Osteoblast (primary cell): ENCODE measurements around the gene ZRANB3. TPM values are rescaled to one million over a fixed set of nuclear protein-coding genes. Genes with fewer than 3 reads are reported as not detected.
A peak's percentile ranks its signal among the peaks of the same experiment; 100 is the strongest.
"Not testable (repeated sequence)": the region's sequence is repeated elsewhere in the genome, so short reads cannot be mapped to it uniquely, and the experiment has no call there.

Experiments
- DNase-seq: peaks from one replicate; pipeline ENCODE4 v3.0.0; 2011; ENCODE audit warnings: low spot score, mixed read lengths; ENCODE audit not compliant: insufficient read length; ENCODE audit errors: missing footprints
- H2AFZ ChIP-seq: 2 replicates; pipeline ENCODE4 v1.6.0; 2011; ENCODE audit warnings: mild to moderate bottlenecking, low read length
- H3K27ac ChIP-seq: 2 replicates; pipeline ENCODE4 v1.5.1; 2011; ENCODE audit warnings: mild to moderate bottlenecking, low read depth, low read length, moderate library complexity
- H3K27me3 ChIP-seq: 2 replicates; pipeline ENCODE4 v1.6.0; 2012; ENCODE audit warnings: mild to moderate bottlenecking, control low read depth, inconsistent platforms, low read length, moderate library complexity; ENCODE audit not compliant: insufficient read depth
- H3K36me3 ChIP-seq: 2 replicates; pipeline ENCODE4 v1.5.1; 2011; ENCODE audit warnings: mild to moderate bottlenecking, low read length, control low read depth, moderate library complexity; ENCODE audit not compliant: insufficient read depth
- H3K4me1 ChIP-seq: 2 replicates; pipeline ENCODE4 v1.5.1; 2011; ENCODE audit warnings: mild to moderate bottlenecking, low read length, control low read depth, moderate library complexity; ENCODE audit not compliant: insufficient read depth
- H3K4me2 ChIP-seq: 2 replicates; pipeline ENCODE4 v1.6.0; 2011; ENCODE audit warnings: mild to moderate bottlenecking, low read length; ENCODE audit not compliant: insufficient read depth
- H3K4me3 ChIP-seq: fragments of 200-600 bp; sonication (generic); 3 replicates; pipeline ENCODE4 v1.5.1; 2012; ENCODE audit warnings: mild to moderate bottlenecking, low read length, inconsistent platforms; ENCODE audit not compliant: insufficient read depth
- H3K79me2 ChIP-seq: 2 replicates; pipeline ENCODE4 v1.6.0; 2012; ENCODE audit warnings: mild to moderate bottlenecking, low read length, control low read depth, inconsistent platforms; ENCODE audit not compliant: insufficient read depth
- H3K9me3 ChIP-seq: 2 replicates; pipeline ENCODE4 v1.5.1; 2011; ENCODE audit warnings: low read depth, low read length, control low read depth
- H4K20me1 ChIP-seq: 2 replicates; pipeline ENCODE4 v1.6.0; 2012; ENCODE audit warnings: mild to moderate bottlenecking, low read length, control low read depth; ENCODE audit not compliant: insufficient read depth
- CTCF ChIP-seq: IDR thresholded peaks from 2 replicates; pipeline ENCODE4 v1.5.1; 2011; ENCODE audit warnings: mild to moderate bottlenecking, low read depth, low read length, moderate library complexity; ENCODE audit errors: extremely low read depth
- total RNA-seq: library from RNA; depleted of rRNA; stranded (reverse); fragments of >200 nt; gene quantifications from 2 replicates; pipeline ENCODE4 v1.2.3, GENCODE V29; 2012

ZRANB3 gene
- total RNA-seq, 1 donor, result 9.0 TPM

GRCh38 chr2:135132314-135132713, 398.7 kb downstream of the ZRANB3 start:
- H3K9me3 ChIP-seq, result no peaks in the 10 kb centered on the region
- peak; percentile 45 for DNase-seq
- peaks cover 4% of the 10 kb centered on the region for H4K20me1 ChIP-seq
- no peak overlapping the region for H3K4me3 ChIP-seq
- TF ChIP-seq CTCF, result no peak
- H3K27me3 ChIP-seq, result no peaks in the 10 kb centered on the region
- no peak overlapping the region for H3K27ac ChIP-seq
- H3K4me1 ChIP-seq, result no peaks in the 10 kb centered on the region
- no peak overlapping the region for H2AFZ ChIP-seq
- H3K79me2 ChIP-seq, result peaks cover 2% of the 10 kb centered on the region
- H3K36me3 ChIP-seq, result peaks cover 60% of the 10 kb centered on the region
- no peak overlapping the region for H3K4me2 ChIP-seq

- Histone ChIP-seq H2AFZ (no peak overlapping the region), H3K27ac (no peak overlapping the region), H4K20me1 (peaks cover 4% of the 10 kb centered on the region), H3K4me1 (no peaks in the 10 kb centered on the region), H3K36me3 (peaks cover 53% of the 10 kb centered on the region), H3K9me3 (no peaks in the 10 kb centered on the region), H3K27me3 (no peaks in the 10 kb centered on the region), H3K4me2 (no peak overlapping the region), H3K4me3 (no peak overlapping the region), H3K79me2 (peaks cover 2% of the 10 kb centered on the region)
- no peak for DNase-seq
- no peak for TF ChIP-seq CTCF
Observed at GRCh38 chr2:135130751-135131150, 400.3 kb downstream of the ZRANB3 start.

GRCh38 chr2:135125940-135126339, 405.1 kb downstream of the ZRANB3 start:
- Histone ChIP-seq H3K9me3 (no peaks in the 10 kb centered on the region), H3K4me1 (no peaks in the 10 kb centered on the region), H3K36me3 (peaks cover 43% of the 10 kb centered on the region), H3K27me3 (no peaks in the 10 kb centered on the region), H4K20me1 (peaks cover 4% of the 10 kb centered on the region), H3K4me2 (no peak overlapping the region), H3K27ac (no peak overlapping the region), H3K79me2 (no peaks in the 10 kb centered on the region), H3K4me3 (no peak overlapping the region), H2AFZ (no peak overlapping the region)
- no peak for DNase-seq
- TF ChIP-seq CTCF, result no peak

GRCh38 chr2:135124924-135125886, 405.8 kb downstream of the ZRANB3 start:
- H2AFZ ChIP-seq, result no peak overlapping the region
- no peak overlapping the region for H3K4me2 ChIP-seq
- H3K4me3 ChIP-seq, result no peak overlapping the region
- no peak for DNase-seq
- no peak overlapping the region for H3K27ac ChIP-seq
- H3K4me1 ChIP-seq, result no peaks in the 10 kb centered on the region
- H4K20me1 ChIP-seq, result no peaks in the 10 kb centered on the region
- no peak for TF ChIP-seq CTCF
- no peaks in the 10 kb centered on the region for H3K27me3 ChIP-seq
- H3K36me3 ChIP-seq, result peaks cover 36% of the 10 kb centered on the region
- no peaks in the 10 kb centered on the region for H3K9me3 ChIP-seq
- H3K79me2 ChIP-seq, result no peaks in the 10 kb centered on the region

- not testable (repeated sequence) for H3K4me2 ChIP-seq, H3K4me1 ChIP-seq, H2AFZ ChIP-seq, H3K4me3 ChIP-seq, H4K20me1 ChIP-seq, DNase-seq, H3K79me2 ChIP-seq, H3K27ac ChIP-seq, H3K27me3 ChIP-seq, H3K9me3 ChIP-seq
- peaks cover 19% of the 10 kb centered on the region for H3K36me3 ChIP-seq
Observed at GRCh38 chr2:135121658-135122039, 409.4 kb downstream of the ZRANB3 start.
